GM13977 (cell line): Measurements from ENCODE around the gene ZFAND3.
"Not testable (repeated sequence)": the region's sequence is repeated elsewhere in the genome, so short reads cannot be mapped to it uniquely, and the experiment has no call there.

Experiments used
- DNase-seq: peaks from one replicate; pipeline ENCODE4 v3.0.0; 2012; ENCODE audit warnings: low spot score
- in situ Hi-C: fragments of 300-500 bp; cut with MboI; formaldehyde crosslinking; loops from one replicate; pipeline ENCODE4 v1.12.0; 2022; ENCODE audit warnings: low sequenced_read_pairs, low pct_unique_long_range_greater_than_20kb, mixed read lengths, inconsistent platforms; ENCODE audit not compliant: unreplicated experiment
- TF ChIP-seq, protein P1 (sequence below): IDR thresholded peaks from 2 replicates; pipeline ENCODE4 v1.5.1; 2012; ENCODE audit warnings: mild to moderate bottlenecking, control low read depth; ENCODE audit not compliant: insufficient read depth; ENCODE audit errors: extremely low read depth, missing control alignments

Gene ZFAND3

DNA sequence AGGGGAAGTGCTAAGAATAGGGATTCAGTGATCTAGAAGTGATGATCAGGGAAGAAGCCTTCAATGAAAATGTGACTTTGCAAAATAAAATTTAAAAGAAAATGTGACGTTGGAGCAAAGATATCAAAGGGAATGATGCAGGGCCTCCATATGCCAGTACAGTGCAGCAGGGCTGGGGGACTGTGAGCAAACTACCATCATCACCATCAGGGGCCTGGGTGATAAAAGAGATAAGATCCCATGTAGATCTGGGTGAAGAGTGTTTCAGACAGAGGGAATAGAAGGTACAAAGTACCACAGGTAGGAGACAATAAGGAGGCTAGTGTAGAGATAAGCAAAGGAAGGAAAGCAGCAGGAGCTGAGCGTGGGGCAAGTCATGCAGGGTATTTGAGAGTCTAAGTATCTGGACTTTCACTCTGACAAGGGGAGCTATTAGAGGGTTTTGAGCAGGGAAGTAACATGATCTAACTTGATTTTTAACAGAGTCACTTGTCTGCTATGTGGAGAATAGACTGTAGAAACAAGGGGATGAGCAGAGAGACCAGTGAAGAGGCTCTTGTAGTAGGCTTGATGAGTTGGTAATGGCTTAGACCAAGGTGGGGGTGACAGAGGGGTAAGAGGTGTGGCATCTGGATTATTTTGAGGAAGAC is 295.6 kb downstream of the ZFAND3 start:
- in situ Hi-C loops, result no loop called here
- TF ChIP-seq, protein P1, sequence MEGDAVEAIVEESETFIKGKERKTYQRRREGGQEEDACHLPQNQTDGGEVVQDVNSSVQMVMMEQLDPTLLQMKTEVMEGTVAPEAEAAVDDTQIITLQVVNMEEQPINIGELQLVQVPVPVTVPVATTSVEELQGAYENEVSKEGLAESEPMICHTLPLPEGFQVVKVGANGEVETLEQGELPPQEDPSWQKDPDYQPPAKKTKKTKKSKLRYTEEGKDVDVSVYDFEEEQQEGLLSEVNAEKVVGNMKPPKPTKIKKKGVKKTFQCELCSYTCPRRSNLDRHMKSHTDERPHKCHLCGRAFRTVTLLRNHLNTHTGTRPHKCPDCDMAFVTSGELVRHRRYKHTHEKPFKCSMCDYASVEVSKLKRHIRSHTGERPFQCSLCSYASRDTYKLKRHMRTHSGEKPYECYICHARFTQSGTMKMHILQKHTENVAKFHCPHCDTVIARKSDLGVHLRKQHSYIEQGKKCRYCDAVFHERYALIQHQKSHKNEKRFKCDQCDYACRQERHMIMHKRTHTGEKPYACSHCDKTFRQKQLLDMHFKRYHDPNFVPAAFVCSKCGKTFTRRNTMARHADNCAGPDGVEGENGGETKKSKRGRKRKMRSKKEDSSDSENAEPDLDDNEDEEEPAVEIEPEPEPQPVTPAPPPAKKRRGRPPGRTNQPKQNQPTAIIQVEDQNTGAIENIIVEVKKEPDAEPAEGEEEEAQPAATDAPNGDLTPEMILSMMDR, result no peak
- DNase-seq, result no peak

DNA sequence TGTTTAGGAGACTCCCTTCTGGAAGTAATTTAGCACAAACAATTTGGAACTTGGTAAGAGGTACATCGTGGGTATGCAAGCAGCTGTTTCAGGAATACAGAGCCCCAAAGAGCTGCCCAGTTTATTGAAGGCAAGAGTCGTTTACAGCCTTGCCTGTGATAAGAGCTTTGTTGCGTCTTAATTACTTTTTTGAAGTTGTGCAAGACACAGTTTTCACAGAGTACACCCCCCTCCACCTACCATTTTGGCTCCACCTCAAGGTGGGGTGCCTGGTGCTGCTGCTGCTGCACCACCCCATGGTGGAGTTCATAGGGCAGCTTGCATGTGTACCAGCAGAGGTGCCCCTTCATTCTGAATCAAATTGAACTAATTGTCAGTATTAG is 296.1 kb downstream of the ZFAND3 start:
- TF ChIP-seq, protein P1, result no peak
- DNase-seq, result no peak
- in situ Hi-C loops, result no loop called here

DNA sequence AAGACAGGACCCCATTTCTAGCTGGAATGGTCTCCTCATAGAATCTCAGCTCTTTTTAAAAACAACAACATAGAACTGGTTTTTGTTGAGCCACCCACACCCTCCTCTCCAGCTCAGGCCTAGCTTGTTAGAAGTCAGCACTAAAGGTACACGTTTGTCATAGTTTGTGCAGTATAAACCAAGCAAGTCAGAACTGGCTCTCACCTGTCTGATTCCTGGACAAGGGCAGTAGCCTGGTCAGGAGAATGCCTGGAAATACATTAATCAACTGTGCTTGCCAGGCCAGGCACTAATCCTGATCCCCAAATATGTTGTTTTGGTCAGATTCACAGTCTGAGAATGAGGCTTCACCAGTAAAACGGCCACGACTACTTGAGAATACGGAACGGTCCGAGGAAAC is 296.7 kb downstream of the ZFAND3 start:
- DNase-seq, result no peak
- in situ Hi-C loops, result no loop called here
- TF ChIP-seq, protein P1, result no peak

DNA sequence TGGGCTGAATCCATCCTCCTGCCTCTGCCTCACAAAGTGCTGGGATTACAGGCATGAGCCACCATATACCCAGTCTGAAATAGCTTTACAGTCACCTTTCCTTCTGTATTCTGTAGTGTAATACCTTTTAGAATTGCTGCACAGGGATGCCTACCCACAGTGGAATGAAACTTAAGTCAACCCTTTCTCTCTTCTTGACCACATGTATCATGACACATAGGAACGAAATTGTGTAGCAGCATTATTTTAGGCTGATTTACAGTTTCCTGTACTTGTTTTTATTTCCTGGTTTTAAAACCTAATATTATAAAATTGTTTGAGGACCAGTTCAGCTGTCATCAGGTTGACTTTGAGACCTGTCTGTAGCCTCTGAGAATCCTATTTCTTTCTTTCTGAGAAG is 297.8 kb downstream of the ZFAND3 start:
- DNase-seq, result no peak
- in situ Hi-C loops, result no loop called here
- TF ChIP-seq, protein P1, result no peak

DNA sequence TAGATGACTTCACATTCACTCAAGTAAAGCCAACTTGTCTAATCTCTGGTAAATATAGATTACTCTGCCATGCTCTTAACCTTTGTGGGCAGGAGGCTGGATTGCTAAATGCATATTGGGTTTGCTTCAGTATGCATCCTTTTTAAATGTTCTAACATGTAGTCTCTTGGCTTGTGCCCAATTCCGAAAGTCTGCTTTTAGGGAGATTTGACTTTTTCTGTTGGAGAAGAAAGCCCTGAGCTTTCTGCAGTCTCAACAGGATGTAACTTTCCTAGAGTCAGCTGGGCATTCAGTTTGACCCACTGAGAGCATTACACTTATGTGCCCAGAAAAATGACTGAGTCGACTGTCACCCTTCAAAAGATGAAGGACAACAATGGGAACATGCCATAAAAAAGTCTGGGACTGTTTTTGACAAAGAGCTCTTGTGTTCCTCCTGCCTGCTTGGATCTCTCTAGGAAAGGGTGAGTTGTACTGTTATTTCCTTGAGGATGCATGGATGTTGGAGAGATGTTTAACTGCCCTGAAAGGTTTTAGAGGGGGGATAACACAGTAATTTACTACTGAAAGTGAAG is 299.4 kb downstream of the ZFAND3 start:
- DNase-seq, result no peak
- TF ChIP-seq, protein P1, result no peak
- in situ Hi-C loops, result no loop called here

DNA sequence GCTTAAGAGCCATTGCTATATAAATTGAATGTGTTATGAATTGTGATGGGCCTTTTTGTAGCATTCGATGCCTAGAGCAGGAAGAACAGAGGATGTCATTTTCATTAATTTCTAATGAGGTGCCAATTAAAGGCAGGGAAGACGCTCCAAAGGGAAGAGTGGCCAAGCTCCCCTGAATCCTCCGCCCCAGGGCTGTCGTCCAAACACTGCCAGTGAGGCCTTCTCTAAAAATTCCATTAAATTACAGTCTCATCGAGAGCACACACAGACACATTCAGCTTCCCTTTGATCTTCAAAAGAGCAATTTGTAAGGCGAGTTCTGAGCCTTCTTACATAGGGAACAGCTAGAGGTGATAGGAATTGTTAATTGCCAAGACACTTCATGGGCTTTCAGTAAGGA is 300.0 kb downstream of the ZFAND3 start:
- in situ Hi-C loops, result no loop called here
- TF ChIP-seq, protein P1, result no peak
- DNase-seq, result no peak

DNA sequence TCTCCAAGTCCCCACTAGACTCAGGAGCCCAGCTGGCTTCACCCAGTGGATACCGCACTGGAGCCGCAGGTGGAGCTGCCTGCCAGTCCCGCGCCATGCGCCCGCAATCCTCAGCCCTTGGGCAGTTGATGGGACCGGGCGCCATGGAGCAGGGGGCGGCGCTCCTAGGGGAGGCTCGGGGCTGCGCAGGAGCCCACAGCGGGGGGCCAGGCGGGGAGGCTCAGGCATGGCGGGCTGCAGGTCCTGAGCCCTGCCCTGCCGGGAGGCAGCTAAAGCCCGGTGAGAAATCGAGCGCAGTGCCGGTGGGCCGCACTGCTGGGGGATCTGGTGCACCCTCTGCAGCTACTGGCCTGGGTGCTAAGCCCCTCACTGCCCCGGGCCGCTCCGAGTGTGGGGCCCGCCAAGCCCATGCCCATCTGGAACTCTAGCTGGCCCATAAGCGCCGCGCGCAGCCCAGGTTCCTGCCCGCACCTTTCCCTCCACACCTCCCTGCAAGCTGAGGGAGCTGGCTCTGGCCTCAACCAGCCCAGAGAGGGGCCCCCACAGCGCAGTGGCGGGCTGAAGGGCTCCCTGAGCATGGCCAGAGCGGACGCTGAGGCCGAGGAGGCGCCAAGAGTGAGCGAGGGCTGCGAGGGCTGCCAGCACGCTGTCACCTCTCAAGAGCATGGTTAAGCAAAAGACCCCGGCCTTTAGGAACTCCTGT is 304.8 kb downstream of the ZFAND3 start:
- DNase-seq, in situ Hi-C loops: not testable (repeated sequence)
